Caco-2 (cell line): ENCODE results near the gene INTS2. TPM values are rescaled to one million over a fixed set of nuclear protein-coding genes. Genes with fewer than 3 reads are reported as not detected.

Experiments
- BruUV-seq: library from RNA; stranded (reverse); fragments of 400-500 nt; replicated peaks from 2 replicates; lab custom pipeline; 2021; lab: Mats Ljungman, UMichigan
- CTCF ChIA-PET: fragments of 300-600 bp; sonication (Branson Sonifier 250); formaldehyde crosslinking; loops from one replicate; lab custom pipeline; 2022; ENCODE audit warnings: antibody characterized with exemption; lab: Charles Lee
- POLR2A ChIA-PET: fragments of 300-600 bp; sonication (Branson Sonifier 250); formaldehyde crosslinking; loops from one replicate; lab custom pipeline; 2022; ENCODE audit warnings: antibody characterized with exemption; lab: Charles Lee
- DNase-seq, 2 experiments: peaks; one replicate each; pipeline versions ENCODE4 v3.0.0 to v3.0.0-alpha.2; 2020 to 2022
- H3K27me3 ChIP-seq: replicated peaks from 2 replicates; pipeline ENCODE4 v1.6.0; 2011; ENCODE audit warnings: low read length; ENCODE audit not compliant: control insufficient read depth, insufficient read depth
- H3K36me3 ChIP-seq: 2 replicates; pipeline ENCODE4 v1.5.1; 2011; ENCODE audit warnings: low read length; ENCODE audit not compliant: control insufficient read depth, insufficient read depth
- H3K4me1 ChIP-seq: fragments of 250-450 bp; sonication (Bioruptor Pico); 2 replicates; pipeline ENCODE4 v1.5.1; 2020; ENCODE audit warnings: mild to moderate bottlenecking
- H3K4me3 ChIP-seq: 2 replicates; pipeline ENCODE4 v1.5.1; 2011; ENCODE audit warnings: low read depth, mild to moderate bottlenecking, control low read depth, low read length
- H3K9me3 ChIP-seq: fragments of 250-450 bp; sonication (Bioruptor Pico); 2 replicates; pipeline ENCODE4 v1.5.1; 2020; ENCODE audit warnings: mild to moderate bottlenecking, moderate library complexity
- H3K27ac Mint-ChIP-seq: one replicate; pipeline ENCODE4 v1.8.0; 2022; ENCODE audit warnings: mixed read lengths; ENCODE audit not compliant: unreplicated experiment
- H3K27me3 Mint-ChIP-seq: one replicate; pipeline ENCODE4 v1.8.0; 2022; ENCODE audit warnings: mixed read lengths; ENCODE audit not compliant: insufficient read depth, unreplicated experiment
- H3K36me3 Mint-ChIP-seq: one replicate; pipeline ENCODE4 v1.8.0; 2022; ENCODE audit warnings: mild to moderate bottlenecking, mixed read lengths; ENCODE audit not compliant: insufficient read depth, unreplicated experiment
- H3K4me1 Mint-ChIP-seq: one replicate; pipeline ENCODE4 v1.8.0; 2022; ENCODE audit warnings: low read depth, mixed read lengths; ENCODE audit not compliant: unreplicated experiment
- H3K4me3 Mint-ChIP-seq: one replicate; pipeline ENCODE4 v1.8.0; 2022; ENCODE audit warnings: mild to moderate bottlenecking, moderate library complexity, mixed read lengths; ENCODE audit not compliant: unreplicated experiment
- H3K9me3 Mint-ChIP-seq: one replicate; pipeline ENCODE4 v1.8.0; 2022; ENCODE audit warnings: mixed read lengths; ENCODE audit not compliant: unreplicated experiment
- intact Hi-C: fragments of 100-400 bp; cut with micrococcal nuclease; formaldehyde crosslinking; loops from one replicate; pipeline ENCODE4 v1.10.0; 2022; ENCODE audit not compliant: unreplicated experiment
- total RNA-seq: library from RNA; stranded (reverse); gene quantifications from 2 replicates; pipeline ENCODE4 v1.2.3, GENCODE V29; 2022
- TF ChIP-seq, protein P1 (sequence below), 2 experiments: fragments of 200-600 bp in 1 of 2; IDR thresholded peaks; 1 replicate in 1 of 2; 2 replicates in 1 of 2; pipeline versions ENCODE4 v1.5.1 to v1.8.0; 2011 to 2022; ENCODE audit warnings: antibody characterized with exemption in 1 of 2, control low read depth in 1 of 2, inconsistent platforms in 1 of 2, low read depth in 1 of 2, low read length in 1 of 2, mild to moderate bottlenecking in 1 of 2, moderate library complexity in 1 of 2; ENCODE audit not compliant: insufficient read depth in 1 of 2, severe bottlenecking in 1 of 2, unreplicated experiment in 1 of 2

INTS2 gene
- total RNA-seq, 1 experiment from 2014 or later, result 20.8 TPM

GRCh38 chr17:61878984-61879612 lies 48.7 kb downstream of the INTS2 start:
- no peak overlapping the region for H3K4me3 Mint-ChIP-seq
- H3K27me3 Mint-ChIP-seq, result no peaks in the 10 kb centered on the region
- H3K36me3 Mint-ChIP-seq, result peaks cover 8% of the 10 kb centered on the region
- Histone ChIP-seq H3K27me3 (no peaks in the 10 kb centered on the region), H3K9me3 (no peaks in the 10 kb centered on the region), H3K4me3 (no peak overlapping the region), H3K4me1 (no peaks in the 10 kb centered on the region), H3K36me3 (no peaks in the 10 kb centered on the region)
- intact Hi-C loops, result no loop called here
- POLR2A ChIA-PET, result no interaction called here
- H3K9me3 Mint-ChIP-seq, result no peaks in the 10 kb centered on the region
- H3K27ac Mint-ChIP-seq, result no peak overlapping the region
- no TSS peak for BruUV-seq
- TF ChIP-seq, protein P1, sequence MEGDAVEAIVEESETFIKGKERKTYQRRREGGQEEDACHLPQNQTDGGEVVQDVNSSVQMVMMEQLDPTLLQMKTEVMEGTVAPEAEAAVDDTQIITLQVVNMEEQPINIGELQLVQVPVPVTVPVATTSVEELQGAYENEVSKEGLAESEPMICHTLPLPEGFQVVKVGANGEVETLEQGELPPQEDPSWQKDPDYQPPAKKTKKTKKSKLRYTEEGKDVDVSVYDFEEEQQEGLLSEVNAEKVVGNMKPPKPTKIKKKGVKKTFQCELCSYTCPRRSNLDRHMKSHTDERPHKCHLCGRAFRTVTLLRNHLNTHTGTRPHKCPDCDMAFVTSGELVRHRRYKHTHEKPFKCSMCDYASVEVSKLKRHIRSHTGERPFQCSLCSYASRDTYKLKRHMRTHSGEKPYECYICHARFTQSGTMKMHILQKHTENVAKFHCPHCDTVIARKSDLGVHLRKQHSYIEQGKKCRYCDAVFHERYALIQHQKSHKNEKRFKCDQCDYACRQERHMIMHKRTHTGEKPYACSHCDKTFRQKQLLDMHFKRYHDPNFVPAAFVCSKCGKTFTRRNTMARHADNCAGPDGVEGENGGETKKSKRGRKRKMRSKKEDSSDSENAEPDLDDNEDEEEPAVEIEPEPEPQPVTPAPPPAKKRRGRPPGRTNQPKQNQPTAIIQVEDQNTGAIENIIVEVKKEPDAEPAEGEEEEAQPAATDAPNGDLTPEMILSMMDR (IDR thresholded peaks at IDR 0.05; ENCODE audit: insufficient read depth in 1 of 2, low read depth in 1 of 2, low read length in 1 of 2, severe bottlenecking in 1 of 2, unreplicated experiment in 1 of 2), result no peak
- peaks cover 3% of the 10 kb centered on the region for H3K4me1 Mint-ChIP-seq
- DNase-seq, result no peak
- CTCF ChIA-PET, result interaction anchor here (0.6 kb wide), 1 partner anchor 212 kb away, joined by 6 read pairs; no protein-coding TSS in a partner anchor

DNA sequence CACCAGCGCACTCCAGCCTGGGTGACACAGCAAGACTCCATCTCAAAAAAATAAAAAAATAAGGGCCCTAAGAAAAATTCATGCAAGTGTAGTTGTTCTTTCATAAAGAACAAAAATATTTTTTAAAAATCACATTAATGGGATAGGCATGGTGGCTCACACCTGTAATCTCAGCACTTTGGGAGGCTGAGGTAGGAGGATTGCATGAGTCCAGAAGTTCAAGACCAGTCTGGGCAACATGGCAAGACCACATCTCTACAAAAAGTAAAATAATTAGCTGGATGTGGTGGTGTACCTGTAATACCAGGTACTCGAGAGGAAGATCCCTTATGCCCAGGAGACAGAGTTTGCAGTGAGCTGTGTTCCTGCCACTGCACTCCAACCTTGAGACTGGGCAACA lies 49.3 kb downstream of the INTS2 start:
- no peaks in the 10 kb centered on the region for H3K27me3 ChIP-seq
- ChIA-PET CTCF (no interaction called here), POLR2A (no interaction called here)
- BruUV-seq, result no TSS peak
- H3K4me1 Mint-ChIP-seq, result peaks cover 9% of the 10 kb centered on the region
- intact Hi-C loops, result no loop called here
- no peak for DNase-seq
- H3K27ac Mint-ChIP-seq, result no peak overlapping the region
- H3K9me3 Mint-ChIP-seq, result no peaks in the 10 kb centered on the region
- H3K9me3 ChIP-seq, result no peaks in the 10 kb centered on the region
- no peak overlapping the region for H3K4me3 Mint-ChIP-seq
- H3K4me1 ChIP-seq, result no peaks in the 10 kb centered on the region
- no peaks in the 10 kb centered on the region for H3K27me3 Mint-ChIP-seq
- H3K36me3 ChIP-seq, result no peaks in the 10 kb centered on the region
- TF ChIP-seq, protein P1 (IDR thresholded peaks at IDR 0.05; ENCODE audit: insufficient read depth in 1 of 2, low read depth in 1 of 2, low read length in 1 of 2, severe bottlenecking in 1 of 2, unreplicated experiment in 1 of 2), result no peak
- H3K36me3 Mint-ChIP-seq, result peaks cover 8% of the 10 kb centered on the region
- H3K4me3 ChIP-seq, result no peak overlapping the region

GRCh38 chr17:61877837-61878236 lies 49.9 kb downstream of the INTS2 start:
- no peak for DNase-seq
- TF ChIP-seq, protein P1 (IDR thresholded peaks at IDR 0.05; ENCODE audit: insufficient read depth in 1 of 2, low read depth in 1 of 2, low read length in 1 of 2, severe bottlenecking in 1 of 2, unreplicated experiment in 1 of 2), result no peak
- H3K4me3 Mint-ChIP-seq, result no peak overlapping the region
- Histone ChIP-seq H3K9me3 (no peaks in the 10 kb centered on the region), H3K4me3 (no peak overlapping the region), H3K27me3 (no peaks in the 10 kb centered on the region), H3K4me1 (no peaks in the 10 kb centered on the region), H3K36me3 (no peaks in the 10 kb centered on the region)
- peaks cover 10% of the 10 kb centered on the region for H3K4me1 Mint-ChIP-seq
- ChIA-PET CTCF (no interaction called here), POLR2A (no interaction called here)
- intact Hi-C loops, result no loop called here
- no peaks in the 10 kb centered on the region for H3K9me3 Mint-ChIP-seq
- no peaks in the 10 kb centered on the region for H3K27me3 Mint-ChIP-seq
- BruUV-seq, result no TSS peak
- no peak overlapping the region for H3K27ac Mint-ChIP-seq
- H3K36me3 Mint-ChIP-seq, result peaks cover 8% of the 10 kb centered on the region
